PC-3 (cell line): ENCODE measurements around the gene RALGAPA1. TPM values are rescaled to one million over a fixed set of nuclear protein-coding genes. Genes with fewer than 3 reads are reported as not detected.
"Not testable (repeated sequence)": the region's sequence is repeated elsewhere in the genome, so short reads cannot be mapped to it uniquely, and the experiment has no call there.

ENCODE experiments used
- ATAC-seq: fragments of 200-7000 bp; cut with Tn5 transposase; 2 replicates; pipeline ENCODE4 v1.9.1; 2020; ENCODE audit warnings: mild to moderate bottlenecking, moderate library complexity
- BruUV-seq: library from RNA; stranded (reverse); fragments of 400-500 nt; replicated peaks from 2 replicates; lab custom pipeline; 2021; lab: Mats Ljungman, UMichigan
- CTCF ChIA-PET: fragments of 300-600 bp; sonication (Branson Sonifier 250); formaldehyde crosslinking; loops from one replicate; lab custom pipeline; 2022; ENCODE audit warnings: antibody characterized with exemption; lab: Charles Lee
- POLR2A ChIA-PET: fragments of 300-600 bp; sonication (Branson Sonifier 250); formaldehyde crosslinking; loops from one replicate; lab custom pipeline; 2022; ENCODE audit warnings: antibody characterized with exemption; ENCODE audit not compliant: unreplicated experiment; lab: Charles Lee
- DNase-seq: peaks from one replicate; pipeline ENCODE4 v3.0.0-alpha.2; 2015
- H2AFZ ChIP-seq: fragments of 300-600 bp; sonication (generic); 2 replicates; pipeline ENCODE4 v1.6.0; 2016; ENCODE audit warnings: antibody characterized with exemption, low read length
- H3F3A ChIP-seq: fragments of 300-600 bp; sonication (generic); one replicate; pipeline ENCODE4 v1.6.0; 2017; ENCODE audit warnings: antibody characterized with exemption, low read length, control low read depth, mild to moderate bottlenecking; ENCODE audit not compliant: unreplicated experiment
- H3K27ac ChIP-seq: fragments of 300-600 bp; sonication (generic); 2 replicates; pipeline ENCODE4 v1.5.1; 2016; ENCODE audit warnings: mild to moderate bottlenecking, low read length
- H3K27me3 ChIP-seq: fragments of 300-600 bp; sonication (generic); 2 replicates; pipeline ENCODE4 v1.6.1; 2016; ENCODE audit warnings: low read length, mixed read lengths
- H3K36me3 ChIP-seq: fragments of 300-600 bp; sonication (generic); 2 replicates; pipeline ENCODE4 v1.6.1; 2016; ENCODE audit warnings: low read depth, mixed run types, low read length, mixed read lengths
- H3K4me1 ChIP-seq: fragments of 300-600 bp; sonication (generic); 2 replicates; pipeline ENCODE4 v1.5.1; 2016; ENCODE audit warnings: low read length; ENCODE audit not compliant: insufficient read depth
- H3K4me2 ChIP-seq: fragments of 300-600 bp; sonication (generic); 2 replicates; pipeline ENCODE4 v1.6.0; 2016; ENCODE audit warnings: low read length
- H3K4me3 ChIP-seq: fragments of 300-600 bp; sonication (generic); 2 replicates; pipeline ENCODE4 v1.5.1; 2016; ENCODE audit warnings: mild to moderate bottlenecking, low read length, mixed read lengths
- H3K79me2 ChIP-seq: fragments of 300-600 bp; sonication (generic); 2 replicates; pipeline ENCODE4 v1.6.1; 2017; ENCODE audit warnings: low read length, mixed read lengths
- H3K9ac ChIP-seq: fragments of 300-600 bp; sonication (generic); 2 replicates; pipeline ENCODE4 v1.6.0; 2016; ENCODE audit warnings: mild to moderate bottlenecking, low read length
- H3K9me2 ChIP-seq: fragments of 300-600 bp; sonication (generic); replicated peaks from 2 replicates; pipeline ENCODE4 v1.6.1; 2016; ENCODE audit warnings: mixed run types, low read length, mixed read lengths
- H3K9me3 ChIP-seq: fragments of 300-600 bp; sonication (generic); 2 replicates; pipeline ENCODE4 v1.6.1; 2016; ENCODE audit warnings: low read length, mixed read lengths
- H4K20me1 ChIP-seq: fragments of 300-600 bp; sonication (generic); 2 replicates; pipeline ENCODE4 v1.6.1; 2016; ENCODE audit warnings: low read length, mixed read lengths
- CTCF ChIP-seq: fragments of 300-600 bp; sonication (generic); conservative IDR thresholded peaks from 2 replicates; pipeline ENCODE4 v1.5.1; 2017; ENCODE audit warnings: antibody characterized with exemption, low read depth, mild to moderate bottlenecking, low read length
- EZH2 ChIP-seq: fragments of 300-600 bp; sonication (generic); IDR thresholded peaks from one replicate; pipeline ENCODE4 v1.6.1; 2017; ENCODE audit warnings: antibody characterized with exemption, mild to moderate bottlenecking, low read length; ENCODE audit not compliant: unreplicated experiment
- EZH2phosphoT487 ChIP-seq: fragments of 300-600 bp; sonication (generic); IDR thresholded peaks from 2 replicates; pipeline ENCODE4 v1.6.1; 2018; ENCODE audit warnings: mild to moderate bottlenecking, antibody characterized with exemption, low read length, borderline replicate concordance
- intact Hi-C: fragments of 100-400 bp; cut with micrococcal nuclease; formaldehyde crosslinking; loops from 2 replicates; pipeline ENCODE4 v1.9.0; 2023
- total RNA-seq: library from RNA; depleted of rRNA; stranded (reverse); fragments of >200 nt; gene quantifications from 2 replicates; pipeline ENCODE4 v1.2.3, GENCODE V29; 2014

The RALGAPA1 gene
- total RNA-seq, 1 experiment from 2014 or later = 20.3 TPM

DNA sequence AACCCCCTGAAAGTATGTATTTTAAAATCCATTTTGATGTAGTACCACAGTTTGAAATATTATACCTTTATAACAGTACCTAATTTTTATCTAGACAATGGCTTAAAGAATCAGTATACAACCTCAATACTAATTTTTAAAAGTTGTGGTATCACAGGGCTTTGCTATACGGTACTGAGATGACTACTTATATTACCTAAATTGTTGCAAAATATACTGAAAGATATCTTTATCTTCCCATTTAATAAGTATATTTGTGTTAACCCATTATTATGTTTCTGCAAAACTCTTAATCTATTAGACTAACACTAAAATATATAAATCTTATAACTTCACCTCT lies 67.1 kb downstream of the RALGAPA1 start:
- H2AFZ ChIP-seq = no peak overlapping the region
- H4K20me1 ChIP-seq = no peaks in the 10 kb centered on the region
- TF ChIP-seq EZH2 (no peak), EZH2phosphoT487 (no peak), CTCF (no peak)
- H3F3A ChIP-seq = no peaks in the 10 kb centered on the region
- no peaks in the 10 kb centered on the region for H3K79me2 ChIP-seq
- no peaks in the 10 kb centered on the region for H3K9me2 ChIP-seq
- no peak for ATAC-seq
- H3K4me1 ChIP-seq = no peaks in the 10 kb centered on the region
- no peak overlapping the region for H3K9ac ChIP-seq
- no peaks in the 10 kb centered on the region for H3K9me3 ChIP-seq
- CTCF ChIA-PET = no interaction called here
- POLR2A ChIA-PET = no interaction called here
- H3K4me3 ChIP-seq = no peak overlapping the region
- H3K36me3 ChIP-seq = peaks cover 7% of the 10 kb centered on the region; the same call in 1 of the 2 replicates
- H3K4me2 ChIP-seq = no peak overlapping the region
- no peak for DNase-seq
- no peak overlapping the region for H3K27ac ChIP-seq
- no TSS peak for BruUV-seq
- no peaks in the 10 kb centered on the region for H3K27me3 ChIP-seq
- intact Hi-C loops = no loop called here

GRCh38 chr14:35741345-35742031 lies 67.6 kb downstream of the RALGAPA1 start:
- Histone ChIP-seq H3K4me3 (no peak overlapping the region), H4K20me1 (no peaks in the 10 kb centered on the region), H2AFZ (no peak overlapping the region), H3K36me3 (peaks cover 7% of the 10 kb centered on the region; the same call in 1 of the 2 replicates), H3K4me2 (no peak overlapping the region), H3K79me2 (no peaks in the 10 kb centered on the region), H3K4me1 (no peaks in the 10 kb centered on the region), H3K9ac (no peak overlapping the region), H3F3A (no peaks in the 10 kb centered on the region), H3K9me3 (no peaks in the 10 kb centered on the region), H3K9me2 (no peaks in the 10 kb centered on the region), H3K27ac (no peak overlapping the region), H3K27me3 (no peaks in the 10 kb centered on the region)
- no peak for ATAC-seq
- TF ChIP-seq CTCF = no peak
- TF ChIP-seq EZH2 = no peak
- no peak for TF ChIP-seq EZH2phosphoT487
- intact Hi-C loops = no loop called here
- ChIA-PET POLR2A (no interaction called here), CTCF (no interaction called here)
- DNase-seq = no peak
- no TSS peak for BruUV-seq

GRCh38 chr14:35740215-35740614 lies 68.9 kb downstream of the RALGAPA1 start:
- TF ChIP-seq EZH2 (no peak), CTCF (no peak), EZH2phosphoT487 (no peak)
- Histone ChIP-seq H3K27ac (no peak overlapping the region), H3K27me3 (no peaks in the 10 kb centered on the region), H3K4me3 (no peak overlapping the region), H3K4me2 (no peak overlapping the region), H3K4me1 (no peaks in the 10 kb centered on the region), H3K79me2 (no peaks in the 10 kb centered on the region), H3K9me2 (no peaks in the 10 kb centered on the region), H2AFZ (no peak overlapping the region), H3K9ac (no peak overlapping the region), H4K20me1 (no peaks in the 10 kb centered on the region), H3K9me3 (no peaks in the 10 kb centered on the region), H3F3A (no peaks in the 10 kb centered on the region), H3K36me3 (peaks cover 7% of the 10 kb centered on the region; the same call in 1 of the 2 replicates)
- CTCF ChIA-PET = no interaction called here
- no peak for DNase-seq
- no TSS peak for BruUV-seq
- POLR2A ChIA-PET = no interaction called here
- intact Hi-C loops = no loop called here
- ATAC-seq = no peak

GRCh38 chr14:35735163-35735562 lies 73.9 kb downstream of the RALGAPA1 start:
- H3K9me3 ChIP-seq, H3K4me3 ChIP-seq, H3K9me2 ChIP-seq, H2AFZ ChIP-seq, H3K27ac ChIP-seq, H3K4me1 ChIP-seq, POLR2A ChIA-PET, H4K20me1 ChIP-seq, H3K4me2 ChIP-seq, H3K79me2 ChIP-seq, H3K27me3 ChIP-seq, H3F3A ChIP-seq, H3K9ac ChIP-seq, BruUV-seq, DNase-seq, intact Hi-C loops, CTCF ChIA-PET, H3K36me3 ChIP-seq, ATAC-seq: not testable (repeated sequence)
